Cardiac fibroblast (primary cell): ENCODE results near the gene CELF4.

ENCODE experiments used
- DNase-seq, 2 donors: peaks; one replicate each; pipeline versions ENCODE4 v3.0.0 to v3.0.0-alpha.2; 2010; ENCODE audit warnings: low read depth in 2 of 2
- H3K4me3 ChIP-seq, 2 donors: replicated peaks in 1 of 2; 1 replicate in 1 of 2; 2 replicates in 1 of 2; pipeline ENCODE4 v1.5.1; 2011; ENCODE audit warnings: low read depth in 2 of 2, low read length in 2 of 2, mild to moderate bottlenecking in 2 of 2, moderate library complexity in 1 of 2
- TF ChIP-seq, protein P1 (sequence below): IDR thresholded peaks from one replicate; pipeline ENCODE4 v1.5.1; 2011; ENCODE audit warnings: low read depth, mild to moderate bottlenecking, low read length, inconsistent platforms

Gene CELF4

GRCh38 chr18:37277804-37278203, 287.8 kb downstream of the CELF4 start:
- no peak for DNase-seq
- H3K4me3 ChIP-seq = no peak overlapping the region
- TF ChIP-seq, protein P1, sequence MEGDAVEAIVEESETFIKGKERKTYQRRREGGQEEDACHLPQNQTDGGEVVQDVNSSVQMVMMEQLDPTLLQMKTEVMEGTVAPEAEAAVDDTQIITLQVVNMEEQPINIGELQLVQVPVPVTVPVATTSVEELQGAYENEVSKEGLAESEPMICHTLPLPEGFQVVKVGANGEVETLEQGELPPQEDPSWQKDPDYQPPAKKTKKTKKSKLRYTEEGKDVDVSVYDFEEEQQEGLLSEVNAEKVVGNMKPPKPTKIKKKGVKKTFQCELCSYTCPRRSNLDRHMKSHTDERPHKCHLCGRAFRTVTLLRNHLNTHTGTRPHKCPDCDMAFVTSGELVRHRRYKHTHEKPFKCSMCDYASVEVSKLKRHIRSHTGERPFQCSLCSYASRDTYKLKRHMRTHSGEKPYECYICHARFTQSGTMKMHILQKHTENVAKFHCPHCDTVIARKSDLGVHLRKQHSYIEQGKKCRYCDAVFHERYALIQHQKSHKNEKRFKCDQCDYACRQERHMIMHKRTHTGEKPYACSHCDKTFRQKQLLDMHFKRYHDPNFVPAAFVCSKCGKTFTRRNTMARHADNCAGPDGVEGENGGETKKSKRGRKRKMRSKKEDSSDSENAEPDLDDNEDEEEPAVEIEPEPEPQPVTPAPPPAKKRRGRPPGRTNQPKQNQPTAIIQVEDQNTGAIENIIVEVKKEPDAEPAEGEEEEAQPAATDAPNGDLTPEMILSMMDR = no peak

- TF ChIP-seq, protein P1 = no peak
- DNase-seq = no peak
- no peak overlapping the region for H3K4me3 ChIP-seq
These were observed 289.3 kb downstream of the CELF4 start for GRCh38 chr18:37276111-37276890.

DNA sequence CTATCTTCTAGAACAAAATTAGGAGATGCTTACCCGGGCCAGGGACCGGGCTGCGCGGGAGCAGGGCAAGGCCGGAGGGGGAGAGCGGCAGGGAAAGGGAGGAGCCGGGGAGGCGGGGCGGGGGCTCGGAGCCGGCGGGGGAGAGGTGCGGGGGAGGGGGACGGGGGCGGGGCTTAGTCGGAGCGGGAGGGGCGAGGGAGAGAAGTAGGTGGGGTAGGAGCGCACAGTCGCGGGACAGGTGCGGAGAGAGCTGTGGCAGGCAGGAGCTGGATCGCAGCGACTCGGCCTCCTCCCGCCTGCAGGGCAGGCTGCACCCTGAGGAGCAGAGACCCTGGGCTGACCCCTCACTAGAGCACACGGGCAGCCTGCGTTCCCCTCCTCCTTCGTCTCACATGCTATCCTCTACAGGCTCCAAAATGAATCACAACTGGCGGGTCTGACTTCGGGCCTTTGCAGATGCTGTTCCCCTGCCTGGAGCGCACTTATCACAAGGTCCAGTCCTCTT, 290.3 kb downstream of the CELF4 start:
- no peak for DNase-seq
- TF ChIP-seq, protein P1 = no peak
- no peak overlapping the region for H3K4me3 ChIP-seq

- H3K4me3 ChIP-seq = no peak overlapping the region
- no peak for DNase-seq
- TF ChIP-seq, protein P1 = no peak
These were observed 291.0 kb downstream of the CELF4 start for GRCh38 chr18:37274309-37275236.

- DNase-seq = no peak
- TF ChIP-seq, protein P1 = no peak
- H3K4me3 ChIP-seq = no peak overlapping the region
These were observed 292.8 kb downstream of the CELF4 start for GRCh38 chr18:37272841-37273240.

DNA sequence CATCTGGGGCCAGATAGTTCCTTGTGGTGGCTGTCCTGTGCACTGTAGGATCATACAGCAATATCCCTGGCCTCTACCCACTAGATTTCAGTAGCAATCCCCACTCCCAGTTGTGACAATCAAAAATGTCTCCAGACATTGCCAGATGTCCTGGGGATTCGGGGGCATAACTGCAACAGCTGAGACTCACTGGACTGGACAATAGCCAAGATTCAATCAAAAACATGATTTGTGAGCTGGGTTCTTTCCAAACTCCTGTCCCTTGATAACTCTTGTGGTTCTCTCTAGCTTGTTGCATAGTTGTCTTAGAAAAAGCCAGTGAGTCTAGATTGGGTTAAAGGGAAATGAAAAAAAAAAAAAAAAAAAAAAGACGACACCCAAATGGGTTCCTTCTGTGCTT, 293.4 kb downstream of the CELF4 start:
- no peak for DNase-seq
- H3K4me3 ChIP-seq = no peak overlapping the region
- TF ChIP-seq, protein P1 = no peak
